Mucosa of stomach (tissue), 1 donor: ENCODE data around the gene PROM1.

Experiments used
- H3K27me3 ChIP-seq: one replicate; pipeline ENCODE4 v1.7.0; 2013; ENCODE audit warnings: mild to moderate bottlenecking, low read length; ENCODE audit not compliant: control insufficient read depth, insufficient read depth
- H3K36me3 ChIP-seq: one replicate; pipeline ENCODE4 v1.7.0; 2013; ENCODE audit warnings: low read length; ENCODE audit not compliant: control insufficient read depth, insufficient read depth
- H3K4me1 ChIP-seq: one replicate; pipeline ENCODE4 v1.7.0; 2013; ENCODE audit warnings: mild to moderate bottlenecking, low read length; ENCODE audit not compliant: control insufficient read depth, insufficient read depth
- H3K4me3 ChIP-seq: one replicate; pipeline ENCODE4 v1.7.0; 2013; ENCODE audit warnings: low read length
- H3K9ac ChIP-seq: one replicate; pipeline ENCODE4 v1.7.0; 2013; ENCODE audit warnings: mild to moderate bottlenecking, low read length, moderate library complexity
- H3K9me3 ChIP-seq: one replicate; pipeline ENCODE4 v1.7.0; 2013; ENCODE audit warnings: mild to moderate bottlenecking, low read length, moderate library complexity; ENCODE audit not compliant: control insufficient read depth
- donor health status: Pancreatic carcinoma.

Gene PROM1

GRCh38 chr4:15990570-15991285, 93.1 kb downstream of the PROM1 start:
- Histone ChIP-seq H3K4me3 (no peak overlapping the region), H3K9me3 (no peaks in the 10 kb centered on the region), H3K4me1 (peaks cover 20% of the 10 kb centered on the region), H3K27me3 (no peaks in the 10 kb centered on the region), H3K36me3 (peaks cover 7% of the 10 kb centered on the region), H3K9ac (no peak overlapping the region)

- Histone ChIP-seq H3K9ac (no peak overlapping the region), H3K36me3 (peaks cover 7% of the 10 kb centered on the region), H3K4me1 (peaks cover 20% of the 10 kb centered on the region), H3K27me3 (no peaks in the 10 kb centered on the region), H3K4me3 (no peak overlapping the region), H3K9me3 (no peaks in the 10 kb centered on the region)
These were observed 94.4 kb downstream of the PROM1 start for GRCh38 chr4:15989424-15989823.

GRCh38 chr4:15988222-15988621, 95.6 kb downstream of the PROM1 start:
- Histone ChIP-seq H3K27me3 (no peaks in the 10 kb centered on the region), H3K9me3 (no peaks in the 10 kb centered on the region), H3K36me3 (peaks cover 7% of the 10 kb centered on the region), H3K4me1 (peaks cover 20% of the 10 kb centered on the region), H3K4me3 (no peak overlapping the region), H3K9ac (no peak overlapping the region)

GRCh38 chr4:15986907-15987306, 96.9 kb downstream of the PROM1 start:
- Histone ChIP-seq H3K27me3 (no peaks in the 10 kb centered on the region), H3K9ac (no peak overlapping the region), H3K9me3 (no peaks in the 10 kb centered on the region), H3K4me3 (no peak overlapping the region), H3K4me1 (peaks cover 20% of the 10 kb centered on the region), H3K36me3 (peaks cover 7% of the 10 kb centered on the region)

GRCh38 chr4:15983610-15984009, 100.2 kb downstream of the PROM1 start:
- Histone ChIP-seq H3K9ac (no peak overlapping the region), H3K4me1 (peaks cover 11% of the 10 kb centered on the region), H3K9me3 (no peaks in the 10 kb centered on the region), H3K27me3 (no peaks in the 10 kb centered on the region), H3K4me3 (no peak overlapping the region), H3K36me3 (no peaks in the 10 kb centered on the region)

- Histone ChIP-seq H3K9me3 (no peaks in the 10 kb centered on the region), H3K36me3 (no peaks in the 10 kb centered on the region), H3K4me3 (no peak overlapping the region), H3K4me1 (peaks cover 5% of the 10 kb centered on the region), H3K27me3 (no peaks in the 10 kb centered on the region), H3K9ac (no peak overlapping the region)
These were observed 100.8 kb downstream of the PROM1 start for GRCh38 chr4:15982842-15983524.

- no peak overlapping the region for H3K4me3 ChIP-seq
These were observed 107.1 kb downstream of the PROM1 start for GRCh38 chr4:15976456-15977447.

GRCh38 chr4:15971068-15971801, 112.6 kb downstream of the PROM1 start:
- H3K36me3 ChIP-seq: no peaks in the 10 kb centered on the region
- peaks cover 6% of the 10 kb centered on the region for H3K4me1 ChIP-seq
- H3K9ac ChIP-seq: no peak overlapping the region
- no peaks in the 10 kb centered on the region for H3K27me3 ChIP-seq
- H3K9me3 ChIP-seq: no peaks in the 10 kb centered on the region
- no peak overlapping the region for H3K4me3 ChIP-seq

More at GRCh38 chr4:15976456-15977447, 107.1 kb downstream of the PROM1 start:
- Histone ChIP-seq H3K9me3 (no peaks in the 10 kb centered on the region), H3K27me3 (no peaks in the 10 kb centered on the region), H3K4me1 (no peaks in the 10 kb centered on the region), H3K9ac (no peak overlapping the region), H3K36me3 (no peaks in the 10 kb centered on the region)

GRCh38 chr4:15968551-15969300, 115.1 kb downstream of the PROM1 start:
- Histone ChIP-seq H3K27me3 (no peaks in the 10 kb centered on the region), H3K4me3 (no peak overlapping the region), H3K9ac (no peak overlapping the region), H3K36me3 (no peaks in the 10 kb centered on the region), H3K4me1 (peaks cover 7% of the 10 kb centered on the region), H3K9me3 (no peaks in the 10 kb centered on the region)

GRCh38 chr4:15965325-15965724, 118.5 kb downstream of the PROM1 start:
- H3K9me3 ChIP-seq: no peaks in the 10 kb centered on the region
- H3K4me1 ChIP-seq: peaks cover 10% of the 10 kb centered on the region
- H3K27me3 ChIP-seq: no peaks in the 10 kb centered on the region
- no peaks in the 10 kb centered on the region for H3K36me3 ChIP-seq
- no peak overlapping the region for H3K4me3 ChIP-seq
- H3K9ac ChIP-seq: no peak overlapping the region

GRCh38 chr4:15964159-15964558, 119.7 kb downstream of the PROM1 start:
- Histone ChIP-seq H3K9me3 (no peaks in the 10 kb centered on the region), H3K36me3 (no peaks in the 10 kb centered on the region), H3K4me1 (peaks cover 10% of the 10 kb centered on the region), H3K9ac (no peak overlapping the region), H3K4me3 (no peak overlapping the region), H3K27me3 (no peaks in the 10 kb centered on the region)
